Hepatocyte (in vitro differentiated cells): ENCODE measurements around the gene VSIR.

Experiments used
- EZH2phosphoT487 ChIP-seq: fragments of 200-600 bp; sonication (generic); IDR thresholded peaks from one replicate; pipeline ENCODE4 v1.6.1; 2018; ENCODE audit warnings: antibody characterized with exemption, mild to moderate bottlenecking, low read depth, moderate library complexity; ENCODE audit not compliant: unreplicated experiment, severe bottlenecking
- TF ChIP-seq, protein P1 (sequence below): fragments of 200-600 bp; sonication (generic); IDR thresholded peaks from 2 replicates; pipeline ENCODE4 v1.5.1; 2016; ENCODE audit warnings: antibody characterized with exemption, mild to moderate bottlenecking; ENCODE audit not compliant: poor library complexity

DNA sequence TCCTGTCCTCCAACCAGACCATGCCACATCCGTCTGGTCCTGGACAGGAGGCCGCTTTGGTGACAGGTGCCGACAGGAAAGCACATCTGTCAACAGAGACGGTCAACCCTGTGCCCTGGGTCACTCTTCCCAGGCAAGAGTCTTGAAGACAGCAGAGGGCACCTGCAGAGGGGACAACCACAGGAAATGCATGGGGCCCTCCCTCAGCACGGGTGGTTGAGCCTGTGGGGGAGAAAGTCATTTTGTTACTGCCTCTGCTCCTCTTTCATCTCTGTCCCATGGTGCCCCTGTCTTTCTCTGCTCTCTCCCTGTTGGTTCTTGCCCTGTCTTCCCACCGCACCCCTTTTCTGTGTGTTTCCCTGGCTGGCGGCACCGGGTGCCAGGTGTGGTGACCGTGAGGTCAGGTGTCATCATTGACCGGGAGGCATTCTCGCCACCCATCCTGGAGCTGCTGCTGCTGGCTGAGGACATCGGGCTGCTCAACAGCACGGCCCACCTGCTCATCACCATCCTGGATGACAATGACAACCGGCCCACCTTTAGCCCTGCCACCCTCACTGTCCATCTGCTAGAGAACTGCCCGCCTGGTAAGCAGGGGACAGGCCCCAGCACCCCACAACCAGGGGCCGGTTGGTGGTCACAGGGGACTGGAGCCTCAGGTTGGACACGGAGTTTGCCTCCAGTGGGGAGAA, 17.6 kb upstream of the VSIR start:
- TF ChIP-seq, protein P1, sequence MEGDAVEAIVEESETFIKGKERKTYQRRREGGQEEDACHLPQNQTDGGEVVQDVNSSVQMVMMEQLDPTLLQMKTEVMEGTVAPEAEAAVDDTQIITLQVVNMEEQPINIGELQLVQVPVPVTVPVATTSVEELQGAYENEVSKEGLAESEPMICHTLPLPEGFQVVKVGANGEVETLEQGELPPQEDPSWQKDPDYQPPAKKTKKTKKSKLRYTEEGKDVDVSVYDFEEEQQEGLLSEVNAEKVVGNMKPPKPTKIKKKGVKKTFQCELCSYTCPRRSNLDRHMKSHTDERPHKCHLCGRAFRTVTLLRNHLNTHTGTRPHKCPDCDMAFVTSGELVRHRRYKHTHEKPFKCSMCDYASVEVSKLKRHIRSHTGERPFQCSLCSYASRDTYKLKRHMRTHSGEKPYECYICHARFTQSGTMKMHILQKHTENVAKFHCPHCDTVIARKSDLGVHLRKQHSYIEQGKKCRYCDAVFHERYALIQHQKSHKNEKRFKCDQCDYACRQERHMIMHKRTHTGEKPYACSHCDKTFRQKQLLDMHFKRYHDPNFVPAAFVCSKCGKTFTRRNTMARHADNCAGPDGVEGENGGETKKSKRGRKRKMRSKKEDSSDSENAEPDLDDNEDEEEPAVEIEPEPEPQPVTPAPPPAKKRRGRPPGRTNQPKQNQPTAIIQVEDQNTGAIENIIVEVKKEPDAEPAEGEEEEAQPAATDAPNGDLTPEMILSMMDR: no peak
- no peak for TF ChIP-seq EZH2phosphoT487
